Measurements from ENCODE around the gene PSD2.

PSD2 gene

DNA sequence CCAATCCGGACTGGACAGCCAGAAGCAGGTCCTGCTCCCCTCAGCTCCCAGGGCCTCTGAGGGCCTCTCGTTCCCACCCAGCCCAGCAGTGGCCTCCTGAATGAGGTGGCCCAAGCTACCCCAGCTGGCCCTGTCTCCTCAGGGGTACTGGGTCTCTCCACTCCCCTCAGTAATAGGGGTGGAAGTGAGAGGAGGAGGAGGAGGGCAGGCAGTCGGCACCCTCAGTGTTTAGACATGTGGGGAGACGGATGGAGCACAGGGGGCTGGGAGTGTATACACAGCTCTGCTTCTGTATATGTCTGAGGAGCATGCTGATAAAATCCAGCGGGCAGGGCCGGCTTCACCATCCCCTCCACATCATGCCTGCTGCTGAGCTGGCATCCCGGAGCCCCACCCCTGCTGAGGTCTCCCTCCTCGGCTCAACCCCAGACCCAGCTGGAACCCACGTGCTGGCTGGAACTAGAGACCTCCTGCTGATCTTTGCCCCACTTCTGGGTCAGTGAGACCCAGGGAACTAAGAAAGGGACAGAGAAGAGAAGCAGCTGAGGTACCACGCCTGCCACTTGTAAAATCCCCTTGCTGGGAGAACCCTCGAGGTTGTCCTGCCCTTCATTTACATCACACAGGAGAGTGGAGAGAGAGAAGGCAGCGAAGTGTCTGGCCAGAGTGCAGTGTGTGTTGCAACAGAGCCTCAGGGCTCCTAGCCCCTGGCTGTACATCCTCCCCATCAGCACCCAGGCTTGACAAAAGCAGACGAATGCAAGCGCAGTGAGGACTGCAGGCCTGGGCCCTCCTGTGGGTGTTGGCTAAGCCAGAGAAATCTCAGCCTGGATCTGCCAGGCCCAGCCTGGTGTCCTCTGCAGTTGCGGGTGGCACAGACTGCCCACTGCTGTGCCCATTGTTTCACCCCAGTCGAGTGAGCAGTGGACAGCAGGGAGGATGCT, 77.5 kb downstream of the PSD2 start:
- no peak for DNase-seq (ENCODE audit: low read depth, low spot score)

DNA sequence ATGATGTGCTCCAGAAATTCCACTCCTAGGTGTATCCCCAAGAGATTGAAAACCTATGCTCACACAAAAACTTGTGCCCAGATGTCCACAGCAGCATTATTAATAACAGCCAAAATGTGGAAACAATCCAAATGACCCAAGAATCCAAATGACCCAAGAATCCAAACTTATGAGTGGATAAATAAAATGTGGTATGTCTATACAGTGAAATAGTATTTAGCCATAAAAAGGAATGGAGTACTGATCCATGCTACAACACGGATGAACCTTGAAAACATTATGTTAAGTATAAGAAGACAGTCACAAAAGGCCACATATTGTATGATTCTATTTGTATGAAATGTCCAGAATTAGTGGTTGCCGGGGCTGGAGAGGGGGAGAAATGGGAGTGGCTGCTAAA, 80.3 kb downstream of the PSD2 start:
- DNase-seq (ENCODE audit: low read depth, low spot score): no peak

DNA sequence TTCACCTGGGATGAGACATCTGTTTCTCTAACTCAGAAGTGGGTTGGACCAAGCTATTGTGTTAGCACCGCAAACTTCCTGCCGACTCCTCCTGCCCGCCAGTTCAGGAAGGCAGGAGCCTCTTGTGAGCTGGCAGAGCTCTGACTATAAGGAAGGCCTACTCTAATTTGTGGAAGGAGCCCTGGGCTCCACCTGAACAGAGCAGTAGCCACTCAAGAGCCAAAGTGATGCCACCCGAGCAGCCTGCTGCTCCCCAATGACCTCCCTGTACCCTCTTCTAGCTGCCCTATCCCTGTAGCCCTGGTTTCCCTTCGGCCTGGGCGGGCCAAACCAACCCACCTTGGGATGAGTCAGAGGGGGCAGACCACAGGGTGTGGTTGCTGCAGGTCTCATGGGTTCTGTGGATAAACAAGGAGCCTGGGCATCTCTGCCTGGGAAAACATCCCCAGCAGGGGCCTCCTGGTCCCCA, 81.6 kb downstream of the PSD2 start:
- no peak for DNase-seq (ENCODE audit: low read depth, low spot score)

DNA sequence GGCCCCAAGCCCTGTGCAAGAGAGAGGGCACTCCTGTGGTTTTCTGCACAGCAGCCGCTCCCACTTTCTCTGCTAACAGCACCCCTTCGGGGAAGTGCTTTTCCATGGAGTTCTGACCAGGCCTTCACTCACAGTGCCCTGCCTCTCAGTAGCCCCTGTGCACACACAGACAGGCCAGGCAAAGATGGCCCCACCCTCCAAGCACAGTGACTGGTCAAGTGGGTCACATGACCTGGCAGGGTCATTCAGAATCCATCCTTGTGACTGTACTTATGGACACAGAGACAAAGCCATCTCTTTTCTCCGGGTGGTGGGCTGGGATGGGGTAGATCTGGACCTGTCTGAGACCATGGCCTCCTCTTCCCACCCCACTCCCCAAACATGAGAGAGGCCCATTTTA, 82.5 kb downstream of the PSD2 start:
- no peak for DNase-seq (ENCODE audit: low read depth, low spot score)

DNA sequence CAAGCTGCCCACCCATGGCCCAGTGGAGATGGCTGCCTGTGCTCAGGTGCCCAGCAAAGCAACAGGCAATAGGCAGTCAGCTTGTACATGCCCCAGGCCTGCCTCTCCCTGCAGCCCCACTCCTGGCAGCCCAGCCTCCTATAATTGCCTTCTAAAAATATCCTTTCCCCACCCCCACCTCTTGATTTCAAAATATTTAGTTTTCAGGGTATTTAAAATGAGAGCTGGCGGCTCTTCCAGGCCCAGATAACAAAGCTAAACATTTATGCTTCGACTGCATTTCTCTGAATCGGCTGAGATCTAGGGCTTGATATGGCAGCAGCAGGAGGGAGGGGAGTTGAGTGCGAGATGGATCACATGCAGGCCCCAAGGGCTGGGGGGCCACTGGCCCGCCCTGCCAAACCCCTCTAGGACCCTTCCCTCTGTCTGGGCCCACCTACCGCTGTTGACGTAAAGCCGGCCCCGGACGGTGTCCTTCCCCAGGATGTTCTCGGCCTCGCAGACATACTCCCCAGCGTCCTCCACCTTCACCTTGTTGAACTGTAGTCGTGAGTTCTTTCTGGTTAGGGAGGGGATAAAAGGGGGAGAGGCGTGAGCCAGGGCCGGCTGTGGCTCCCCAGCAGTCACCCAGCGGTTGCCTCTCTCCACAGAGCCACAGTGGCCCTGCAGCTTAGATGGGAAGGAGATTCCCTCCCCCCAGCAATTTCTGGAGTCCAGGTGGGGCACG, 85.0 kb downstream of the PSD2 start:
- no peak for DNase-seq (ENCODE audit: low read depth, low spot score)

DNA sequence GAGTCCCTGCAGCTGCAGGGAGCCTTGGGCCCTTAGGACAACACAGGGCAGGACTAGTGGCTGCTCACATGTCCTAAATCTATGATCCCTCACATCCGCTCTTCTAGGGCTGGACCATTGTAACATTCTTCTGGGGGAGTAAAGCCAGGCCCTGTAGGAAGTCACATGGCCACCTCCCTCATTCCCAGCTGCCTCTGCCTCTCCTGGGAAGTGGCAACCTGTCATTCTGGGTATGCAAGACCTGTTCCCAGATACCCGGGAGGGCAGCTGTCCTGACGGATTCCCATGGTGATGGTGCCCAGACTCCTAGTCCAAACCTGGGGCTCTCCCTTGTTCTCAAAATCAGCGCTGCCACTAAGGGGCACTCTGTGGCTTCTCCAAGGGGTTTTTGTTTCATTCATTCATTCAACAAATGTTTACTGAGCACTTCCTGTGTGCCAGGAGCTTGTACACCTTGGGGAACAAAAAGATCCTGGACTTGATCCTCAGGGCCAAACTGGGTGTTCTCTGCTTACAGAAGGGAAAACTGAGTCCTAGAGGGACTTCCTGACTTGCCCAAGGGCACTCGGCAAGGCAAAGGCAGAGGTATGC, 85.6 kb downstream of the PSD2 start:
- DNase-seq (ENCODE audit: low read depth, low spot score): no peak

DNA sequence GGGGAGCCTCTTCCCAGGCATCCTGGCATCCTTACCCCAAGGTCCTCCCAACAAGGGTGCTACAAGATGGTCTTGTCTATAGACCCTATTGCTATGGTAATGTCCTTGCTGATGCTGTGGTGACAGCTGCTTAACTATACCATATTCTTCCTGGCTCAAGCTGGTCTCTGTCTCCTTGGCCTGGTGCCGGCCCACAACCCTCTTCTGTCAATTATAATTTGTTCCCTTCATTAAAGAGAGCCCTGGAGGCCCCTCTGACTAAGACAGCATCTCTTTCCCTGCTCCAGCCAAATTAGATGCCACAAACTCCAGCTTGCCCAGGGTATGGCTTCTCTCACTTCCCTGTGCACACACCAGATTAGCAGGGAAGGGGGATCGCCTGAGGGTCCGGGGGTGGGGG, 86.7 kb downstream of the PSD2 start:
- no peak for DNase-seq (ENCODE audit: low read depth, low spot score)

DNA sequence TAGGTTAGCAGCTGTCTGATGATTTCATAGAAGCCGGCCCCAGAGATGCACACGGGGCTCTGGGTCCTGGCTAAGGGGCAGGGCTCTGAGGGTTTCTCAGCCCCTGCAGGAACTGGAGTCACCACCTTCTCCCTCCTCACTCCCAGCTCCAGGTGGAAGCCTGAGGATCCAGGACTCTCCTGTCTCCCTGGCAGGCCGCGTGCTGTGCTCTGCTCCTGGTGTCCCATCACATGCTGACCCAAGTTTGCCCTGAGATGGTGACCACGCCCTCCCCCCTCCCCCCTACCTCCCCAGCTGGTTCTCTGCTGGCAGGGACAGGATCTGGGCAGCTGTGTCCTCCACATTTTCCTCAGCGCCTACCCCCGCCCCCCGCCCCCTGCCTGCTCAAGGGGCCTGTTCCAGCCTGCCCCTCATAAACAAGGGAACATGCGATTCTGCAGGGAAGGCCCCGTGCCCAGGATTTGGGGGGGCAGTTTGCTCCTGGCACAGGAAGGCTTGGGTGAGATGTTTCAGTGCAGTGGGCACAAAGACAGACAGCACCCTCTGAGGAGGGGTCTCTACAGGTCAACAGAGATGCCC, 87.4 kb downstream of the PSD2 start:
- DNase-seq (ENCODE audit: low read depth, low spot score): no peak

DNA sequence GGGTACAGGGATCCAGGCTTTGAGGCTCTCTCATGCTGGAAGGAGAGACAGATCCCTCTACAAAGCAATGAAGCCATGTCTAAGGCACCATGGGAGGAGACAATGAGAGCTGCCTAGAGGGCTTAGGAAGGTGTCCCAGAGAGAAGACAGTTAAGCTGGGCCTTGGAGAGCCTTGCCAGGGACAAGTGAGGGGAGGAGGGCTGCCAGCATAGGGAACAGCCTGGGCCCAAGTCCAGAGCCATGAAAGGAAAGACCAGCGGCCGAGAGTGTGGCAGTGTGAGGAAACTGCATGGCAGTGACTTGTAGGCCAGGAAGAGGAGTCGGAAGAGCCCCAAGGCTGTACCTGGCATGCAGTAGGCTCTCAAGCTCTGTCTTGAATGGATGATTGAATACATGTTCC, 88.5 kb downstream of the PSD2 start:
- DNase-seq (ENCODE audit: low read depth, low spot score): no peak

DNA sequence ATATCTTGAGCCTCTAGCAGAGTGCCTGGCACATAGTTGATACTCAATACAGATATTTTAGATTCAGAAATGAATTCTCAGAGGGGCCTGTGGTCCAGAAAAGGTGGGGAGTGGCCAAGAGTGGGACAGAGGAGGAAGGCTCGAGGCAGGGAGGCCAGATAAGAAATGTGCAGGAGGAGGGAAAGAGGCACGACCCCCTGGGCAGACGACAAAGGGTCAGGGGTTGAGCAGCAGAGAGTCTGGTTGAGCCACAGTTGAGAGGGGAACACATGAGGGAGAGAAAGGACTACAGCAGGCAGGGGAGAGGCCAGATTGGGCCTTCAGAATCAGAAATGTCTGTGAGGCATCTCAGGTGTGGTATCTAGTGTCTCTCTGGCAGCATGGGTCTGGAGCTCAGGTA, 89.1 kb downstream of the PSD2 start:
- no peak for DNase-seq (ENCODE audit: low read depth, low spot score)

DNA sequence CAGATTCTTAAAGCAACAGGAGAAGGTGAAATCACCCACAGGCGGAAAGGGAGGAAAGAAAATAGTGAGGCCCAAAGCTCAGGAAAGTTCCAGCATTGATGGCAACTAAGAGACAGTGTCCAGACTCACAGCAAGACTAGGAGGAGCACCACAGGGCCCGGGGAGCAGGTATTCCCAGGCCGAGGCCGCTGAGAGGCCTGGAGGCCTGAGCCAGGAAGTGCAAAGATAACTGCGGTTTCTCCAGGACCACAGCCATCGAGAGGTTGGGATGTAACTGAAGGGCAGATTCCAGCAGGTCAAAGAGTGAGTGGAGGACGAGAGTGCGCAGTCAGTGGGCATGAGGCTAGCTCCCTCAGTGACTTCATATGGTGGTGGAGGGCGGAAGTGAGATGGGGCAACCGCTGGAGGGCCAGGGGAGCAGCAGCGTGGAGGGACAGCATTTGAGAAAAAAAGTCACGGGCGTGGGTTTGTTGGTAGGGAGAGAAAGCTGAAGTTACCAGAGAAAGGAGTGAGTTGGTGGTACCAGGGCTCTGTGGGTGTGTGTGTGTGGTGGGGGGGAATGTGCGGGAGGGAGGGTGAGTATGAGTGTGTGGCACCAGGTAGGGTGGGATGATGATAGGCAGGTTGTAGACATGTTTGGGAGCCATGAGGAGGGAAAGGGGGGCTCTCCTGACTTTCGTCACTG, 89.7 kb downstream of the PSD2 start:
- no peak for DNase-seq (ENCODE audit: low read depth, low spot score)

DNA sequence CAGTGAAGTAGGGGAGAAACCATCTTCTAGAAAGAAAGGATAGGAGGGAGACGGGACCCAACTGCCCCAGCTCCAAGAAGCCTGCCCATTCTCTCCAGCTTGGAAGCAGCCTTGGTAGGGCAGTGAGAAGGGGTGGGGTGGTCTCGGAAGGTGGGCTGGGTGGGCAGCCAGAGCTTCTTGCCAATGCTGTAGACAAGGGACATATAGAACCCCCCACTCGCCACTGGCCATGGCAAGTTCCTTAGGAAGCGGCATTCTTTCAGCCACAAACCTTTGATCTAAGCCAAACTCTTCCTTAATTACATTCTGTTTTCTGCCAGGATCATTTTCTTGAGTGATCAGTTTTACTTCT, 90.2 kb downstream of the PSD2 start:
- no peak for DNase-seq (ENCODE audit: low read depth, low spot score)

DNA sequence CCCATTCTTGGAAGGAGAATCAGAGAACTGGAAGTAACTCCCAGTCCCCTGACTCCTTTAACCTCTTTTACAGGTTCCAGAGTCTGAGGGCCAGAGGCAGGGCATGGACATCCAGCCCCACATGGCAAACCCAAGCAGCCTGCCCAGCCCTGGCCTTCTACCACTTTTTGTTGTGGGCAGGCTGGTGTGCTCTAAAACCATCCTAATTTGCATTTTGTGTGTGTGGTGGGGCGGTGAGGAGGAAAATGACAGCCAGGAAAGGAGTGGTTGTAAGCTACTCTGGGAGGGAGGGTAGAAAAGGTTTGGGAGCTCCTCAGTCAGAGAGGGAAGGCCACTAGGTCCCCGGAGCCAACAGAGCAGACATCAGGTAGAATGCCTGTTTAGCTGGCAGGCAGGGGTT, 90.6 kb downstream of the PSD2 start:
- no peak for DNase-seq (ENCODE audit: low read depth, low spot score)

DNA sequence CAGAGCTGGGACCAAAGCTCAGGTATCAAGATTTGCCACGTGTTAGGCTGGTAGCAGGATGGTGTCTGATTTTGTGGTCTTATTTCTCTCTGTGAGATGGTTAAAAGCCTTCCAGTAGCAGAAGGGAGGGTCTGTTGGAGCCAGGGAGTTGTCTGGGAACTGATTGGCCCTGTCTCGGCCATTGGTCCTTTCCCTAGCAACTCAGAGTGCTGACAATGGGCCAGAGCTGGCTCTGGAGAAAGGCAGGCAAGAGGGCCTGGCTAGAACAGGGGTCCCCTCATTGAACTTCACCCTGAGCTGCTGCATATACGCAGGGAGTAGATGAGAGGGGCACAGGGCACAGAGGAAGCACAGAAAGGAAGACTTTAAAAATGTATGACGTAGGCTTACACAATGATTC, 92.8 kb downstream of the PSD2 start:
- no peak for DNase-seq (ENCODE audit: low read depth, low spot score)

DNA sequence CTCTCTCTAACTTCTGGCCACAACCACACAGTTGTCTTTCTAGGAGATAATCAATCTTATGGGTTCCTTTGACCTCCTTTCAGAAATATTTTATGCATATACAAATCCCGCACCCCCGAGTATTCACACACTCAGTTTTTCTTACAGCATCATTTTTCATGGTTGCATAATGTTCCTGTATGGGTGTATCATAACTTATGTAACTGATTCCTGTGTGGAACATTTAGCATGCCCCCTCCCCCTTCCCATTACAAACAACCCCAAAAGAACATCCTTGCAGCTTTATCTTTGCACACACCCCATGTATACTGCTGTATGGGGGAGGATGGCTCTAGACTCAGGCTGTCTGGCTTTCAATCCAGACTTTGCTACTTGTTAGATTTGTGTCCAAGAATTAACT, 93.8 kb downstream of the PSD2 start:
- no peak for DNase-seq (ENCODE audit: low read depth, low spot score)

DNA sequence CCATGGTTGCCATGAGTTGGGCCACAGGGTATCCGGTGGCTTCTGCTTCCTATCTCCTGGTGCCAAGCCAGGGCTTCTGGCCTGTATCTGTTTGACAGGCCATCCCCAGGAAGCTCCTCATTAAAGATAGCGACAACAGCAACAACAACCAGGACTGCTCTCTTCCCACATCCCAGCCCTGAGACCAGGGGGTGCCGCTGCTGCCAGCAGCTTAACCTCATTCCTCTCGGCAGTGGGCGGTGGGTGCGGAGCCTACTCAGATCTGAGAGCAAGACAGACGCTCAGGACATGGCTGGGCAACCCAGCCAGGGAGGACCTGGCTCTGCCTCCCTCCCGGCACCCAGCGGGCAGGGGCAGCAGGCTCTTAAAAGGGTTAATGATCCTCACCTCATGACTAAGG, 98.3 kb downstream of the PSD2 start:
- DNase-seq (ENCODE audit: low read depth, low spot score): no peak

Data from brain pericyte (primary cell).